ENCODE measurements around the gene SPATC1L.

The SPATC1L gene

GRCh38 chr21:46131838-46132651 is 52.2 kb downstream of the SPATC1L start:
- no peak for DNase-seq (ENCODE audit: low read depth in 2 of 2)

- DNase-seq (ENCODE audit: low read depth in 2 of 2) = no peak
Measured at GRCh38 chr21:46131588-46131837, 52.7 kb downstream of the SPATC1L start.

DNA sequence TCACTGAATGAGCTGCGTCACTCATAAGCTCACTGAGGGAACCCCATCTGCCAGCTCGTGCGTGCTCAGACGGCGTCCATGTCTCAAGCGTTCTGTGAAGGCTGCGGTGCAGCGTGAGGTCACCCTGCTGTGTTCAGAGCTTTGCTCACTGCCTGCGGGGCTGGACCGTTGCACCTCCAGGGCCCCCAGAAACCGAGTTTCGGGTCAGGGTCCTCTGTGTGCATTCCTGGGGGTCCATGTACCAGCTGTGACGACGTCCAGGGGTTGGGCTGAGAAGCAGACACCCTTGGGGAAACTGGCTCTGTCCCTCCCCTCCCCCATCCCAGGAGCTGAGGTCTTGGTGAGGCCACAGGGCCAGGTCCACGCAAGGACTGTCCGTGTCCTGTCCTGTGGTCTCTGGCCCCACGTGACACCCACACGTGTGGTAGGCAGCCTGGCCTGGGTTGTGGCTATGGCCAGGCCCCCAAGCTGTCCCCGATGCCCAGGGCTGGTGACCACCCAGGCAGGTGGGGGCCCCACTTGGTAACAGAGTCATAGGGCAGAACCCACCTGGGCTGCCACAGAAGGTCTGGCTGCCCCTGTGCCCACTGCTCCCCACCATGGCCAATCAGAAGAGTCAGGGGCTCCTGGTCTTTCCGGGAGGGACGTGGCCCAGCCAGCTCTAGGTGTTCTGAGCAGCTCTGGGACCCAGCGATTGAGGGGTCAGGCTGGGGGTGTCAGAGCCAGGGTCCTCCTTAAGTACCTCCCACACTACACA is 53.2 kb downstream of the SPATC1L start:
- no peak for DNase-seq (ENCODE audit: low read depth in 2 of 2)

- DNase-seq (ENCODE audit: low read depth in 2 of 2) = no peak
Measured at GRCh38 chr21:46129846-46130651, 54.2 kb downstream of the SPATC1L start.

DNA sequence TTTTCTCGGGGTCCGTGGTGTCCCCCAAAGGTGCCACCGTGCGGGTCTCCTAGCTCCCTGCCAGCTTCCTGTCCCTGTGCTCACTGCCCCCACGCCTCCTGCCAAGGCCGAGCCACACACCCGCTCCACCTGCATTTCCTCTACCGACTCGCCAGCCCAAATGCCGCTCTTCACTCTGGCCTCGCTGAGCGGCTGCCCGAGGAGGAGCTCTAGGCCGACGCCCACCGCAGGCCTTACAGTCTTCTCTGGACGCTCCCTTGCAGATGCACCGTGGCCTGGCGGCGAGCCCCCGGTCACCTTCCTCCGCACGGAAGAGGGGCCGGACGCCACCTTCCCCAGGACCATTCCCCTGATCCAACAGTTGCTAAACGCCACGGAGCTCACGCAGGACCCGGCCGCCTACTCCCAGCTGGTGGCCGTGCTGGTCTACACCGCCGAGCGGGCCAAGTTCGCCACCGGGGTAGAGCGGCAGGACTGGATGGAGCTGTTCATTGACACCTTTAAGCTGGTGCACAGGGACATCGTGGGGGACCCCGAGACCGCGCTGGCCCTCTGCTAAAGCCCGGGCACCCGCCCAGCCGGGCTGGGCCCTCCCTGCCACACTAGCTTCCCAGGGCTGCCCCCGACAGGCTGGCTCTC is 55.2 kb downstream of the SPATC1L start:
- no peak for DNase-seq (ENCODE audit: low read depth in 2 of 2)

DNA sequence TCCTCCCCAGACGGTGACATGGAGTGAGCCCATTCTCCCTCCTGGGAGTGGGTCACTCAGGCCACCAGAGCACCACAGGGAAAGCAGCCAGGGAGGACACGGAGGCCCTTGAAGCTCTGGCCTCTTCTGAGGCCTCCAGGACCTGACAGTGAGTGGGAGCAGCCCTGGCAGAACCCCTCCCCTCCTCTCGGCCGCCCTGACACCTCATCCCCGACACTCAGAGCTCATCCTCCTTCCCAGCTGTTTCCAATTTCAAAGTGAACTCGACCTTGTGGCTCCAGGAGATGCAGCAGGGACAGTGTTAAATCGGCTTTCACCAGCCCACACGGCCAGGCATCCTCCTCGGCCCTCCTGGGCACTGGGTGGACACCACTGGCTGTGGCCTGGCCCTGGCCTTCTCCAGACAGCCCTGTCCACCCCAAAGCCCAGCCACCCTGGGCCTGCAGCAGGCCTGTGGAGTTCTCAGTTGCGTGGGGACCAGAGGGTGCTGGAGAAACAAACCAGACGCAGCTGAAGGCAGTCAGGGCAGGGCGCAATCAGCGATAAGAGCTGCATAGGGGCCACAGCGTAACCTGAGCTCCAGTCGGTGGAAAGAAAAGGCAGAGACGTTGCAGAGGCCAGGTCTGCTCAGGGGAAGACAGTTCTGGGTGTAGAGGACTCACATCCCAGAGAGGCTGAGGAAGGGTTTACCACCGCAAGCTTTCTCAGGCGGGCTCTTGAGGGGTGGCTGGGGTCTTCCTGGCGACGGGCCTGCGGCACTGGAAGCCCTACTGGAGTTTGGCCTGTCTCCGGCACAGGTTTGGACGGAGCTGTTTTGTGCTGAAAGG is 55.9 kb downstream of the SPATC1L start:
- no peak for DNase-seq (ENCODE audit: low read depth in 2 of 2)

- no peak for DNase-seq (ENCODE audit: low read depth in 2 of 2)
Measured at GRCh38 chr21:46127239-46128105, 56.8 kb downstream of the SPATC1L start.

- DNase-seq (ENCODE audit: low read depth in 2 of 2) = no peak
Measured at GRCh38 chr21:46126309-46127238, 57.7 kb downstream of the SPATC1L start.

GRCh38 chr21:46125846-46126301 is 58.4 kb downstream of the SPATC1L start:
- DNase-seq (ENCODE audit: low read depth in 2 of 2) = no peak

DNA sequence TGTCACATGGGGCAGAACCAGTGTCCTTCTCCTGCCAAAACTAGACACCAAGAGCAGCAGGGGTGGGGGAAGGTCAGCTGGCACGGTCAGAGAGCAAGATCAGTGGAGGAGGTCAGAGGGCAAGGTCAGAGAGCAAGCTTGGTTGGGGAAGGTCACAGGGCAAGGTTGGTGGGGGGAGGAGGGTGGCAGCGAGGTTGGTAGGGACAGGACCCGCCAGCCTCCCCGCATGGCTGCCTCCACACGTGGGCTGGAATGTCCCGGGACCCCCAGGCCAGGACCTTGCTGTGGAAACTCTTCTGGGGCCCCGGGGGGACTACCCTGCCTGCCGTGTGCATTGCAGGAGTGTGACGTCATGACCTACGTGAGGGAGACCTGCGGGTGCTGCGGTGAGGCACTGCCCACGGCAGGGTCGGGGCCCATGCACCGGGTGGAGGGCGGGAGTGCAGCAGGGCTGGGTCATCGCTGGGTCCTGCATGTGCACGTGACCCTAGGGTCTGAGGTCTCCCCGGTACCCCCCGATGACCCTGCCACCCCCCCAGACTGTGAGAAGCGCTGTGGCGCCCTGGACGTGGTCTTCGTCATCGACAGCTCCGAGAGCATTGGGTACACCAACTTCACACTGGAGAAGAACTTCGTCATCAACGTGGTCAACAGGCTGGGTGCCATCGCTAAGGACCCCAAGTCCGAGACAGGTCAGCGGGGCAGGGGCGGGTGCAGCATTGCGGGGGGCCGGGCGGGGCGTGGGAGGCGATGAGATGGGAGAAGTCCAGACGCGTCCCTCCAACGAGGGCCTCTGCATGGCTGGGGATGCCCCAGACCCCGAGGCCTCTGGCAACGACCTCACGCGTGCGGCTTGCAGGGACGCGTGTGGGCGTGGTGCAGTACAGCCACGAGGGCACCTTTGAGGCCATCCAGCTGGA is 59.1 kb downstream of the SPATC1L start:
- no peak for DNase-seq (ENCODE audit: low read depth in 2 of 2)

DNA sequence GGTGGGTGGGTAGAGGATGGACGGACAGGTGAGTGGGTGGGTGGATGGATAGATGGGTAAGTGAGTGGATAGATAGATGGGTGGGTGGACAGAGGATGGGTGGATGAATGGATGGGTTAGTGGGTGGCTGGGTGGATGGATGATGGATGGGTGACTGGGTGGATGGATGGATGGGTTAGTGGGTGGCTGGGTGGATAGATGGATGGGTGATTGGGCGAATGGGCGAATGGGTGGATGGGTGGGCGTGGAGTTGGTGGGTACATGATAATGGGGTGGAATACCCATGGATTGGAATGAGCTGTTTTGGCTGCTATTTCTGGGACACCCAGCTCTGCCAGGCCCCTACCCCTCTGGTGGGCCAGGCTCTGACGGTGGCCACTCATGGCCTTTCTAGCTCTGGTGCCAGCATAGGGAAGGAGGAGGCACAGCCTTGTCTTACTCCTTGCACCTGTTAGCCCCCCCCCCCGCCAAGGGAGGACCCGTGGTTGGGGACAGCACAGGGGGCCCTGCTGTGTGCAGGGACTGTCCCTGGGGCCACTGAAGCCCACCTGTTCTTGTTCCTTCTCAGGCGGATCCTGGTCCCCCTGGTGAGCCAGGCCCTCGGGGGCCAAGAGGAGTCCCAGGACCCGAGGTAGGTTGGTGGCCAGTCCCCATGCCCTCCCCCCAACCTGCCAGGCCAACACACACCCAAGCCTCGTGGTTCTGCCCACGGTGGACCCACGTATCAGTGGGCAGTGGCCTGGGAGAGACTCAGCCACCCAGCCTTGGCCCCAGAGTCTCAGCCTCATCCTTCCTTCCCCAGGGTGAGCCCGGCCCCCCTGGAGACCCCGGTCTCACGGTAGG is 60.0 kb downstream of the SPATC1L start:
- no peak for DNase-seq (ENCODE audit: low read depth in 2 of 2)

DNA sequence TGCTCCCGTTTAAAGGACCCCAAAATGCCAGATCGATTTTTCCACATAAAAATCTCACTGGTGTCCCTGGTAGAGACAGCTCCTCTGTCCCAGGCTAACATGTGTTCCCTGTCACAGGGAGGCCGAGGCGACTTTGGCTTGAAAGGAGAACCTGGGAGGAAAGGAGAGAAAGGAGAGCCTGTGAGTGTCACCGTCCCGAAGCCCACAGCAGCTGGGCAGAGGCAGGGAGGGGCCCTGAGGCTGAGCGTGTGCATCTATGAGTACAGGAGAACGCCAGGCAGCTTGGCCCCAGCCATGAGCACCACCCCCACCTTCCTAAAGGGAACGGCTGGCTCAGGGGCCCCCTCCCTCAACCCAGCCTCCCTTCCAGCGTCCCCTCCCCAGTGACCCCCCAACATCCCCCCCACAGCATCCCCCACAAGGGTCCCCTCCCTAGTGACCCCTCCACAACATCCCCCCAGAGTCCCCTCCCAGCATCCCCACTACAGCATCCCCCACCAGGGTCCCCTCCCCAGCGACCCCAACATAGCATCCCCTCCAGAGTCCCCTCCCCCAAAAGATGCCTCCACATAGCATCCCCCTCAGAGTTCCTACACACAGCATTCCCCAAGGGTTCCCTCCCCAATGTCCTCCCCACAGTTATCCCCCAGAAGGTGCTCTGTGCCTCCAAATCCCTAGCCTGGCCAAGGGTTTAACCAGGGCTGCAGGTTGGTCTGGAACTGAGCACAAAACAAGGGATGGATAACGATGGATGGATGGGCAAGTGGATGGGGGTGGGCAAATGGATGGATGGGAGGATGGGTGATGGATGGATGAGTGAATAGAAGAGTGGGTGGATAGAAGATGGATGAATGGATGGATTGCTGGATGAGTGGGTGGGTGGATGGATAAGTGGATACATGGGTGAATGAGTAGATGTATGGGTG is 61.2 kb downstream of the SPATC1L start:
- no peak for DNase-seq (ENCODE audit: low read depth in 2 of 2)

- DNase-seq (ENCODE audit: low read depth in 2 of 2) = no peak
Measured at GRCh38 chr21:46122237-46122671, 62.0 kb downstream of the SPATC1L start.

DNA sequence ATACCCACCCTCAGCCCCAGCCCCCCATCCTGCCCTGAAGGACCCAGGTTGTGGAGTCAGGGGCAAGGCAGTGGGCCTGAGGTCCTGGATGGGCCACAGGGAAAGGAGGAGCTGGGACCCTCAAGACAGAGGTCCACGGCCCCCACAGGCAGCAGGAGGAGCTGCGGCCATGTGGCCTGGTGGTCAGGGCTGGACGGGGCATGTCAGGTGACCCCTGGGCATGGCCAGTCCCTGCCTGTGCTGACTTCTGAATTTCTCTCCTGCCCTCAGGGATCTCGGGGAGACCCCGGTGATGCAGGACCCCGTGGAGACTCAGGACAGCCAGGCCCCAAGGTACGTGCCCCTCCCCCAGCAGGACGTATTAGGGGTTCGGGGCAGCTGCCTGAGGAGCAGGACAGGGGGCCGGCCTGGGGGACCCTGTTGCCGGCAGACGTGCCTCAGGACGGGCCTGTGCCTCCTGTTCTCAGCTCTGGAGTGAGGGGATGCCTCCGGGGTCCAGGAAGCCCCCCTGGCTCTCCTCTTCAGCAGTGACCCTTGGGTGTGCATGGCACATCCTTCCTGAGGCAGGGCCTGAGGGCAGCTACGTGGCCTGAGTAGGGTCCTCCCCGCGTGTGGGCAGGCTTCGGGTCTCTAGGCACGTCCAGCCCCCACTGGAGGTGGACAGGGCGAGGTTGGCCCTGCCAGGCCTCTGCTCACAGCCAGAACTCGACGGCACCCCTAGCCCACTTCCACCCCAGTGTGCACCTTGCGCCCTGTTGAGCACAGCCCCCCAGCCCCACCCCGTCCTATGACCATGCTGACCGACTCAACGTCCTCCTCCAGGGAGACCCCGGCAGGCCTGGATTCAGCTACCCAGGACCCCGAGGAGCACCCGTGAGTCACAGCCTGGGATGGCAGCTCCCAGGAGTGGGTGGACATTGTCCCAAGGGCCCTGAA is 62.7 kb downstream of the SPATC1L start:
- no peak for DNase-seq (ENCODE audit: low read depth in 2 of 2)

Data from stimulated activated CD8-positive, alpha-beta memory T cell treated with anti-CD3 and anti-CD28 coated beads, Interleukin-2, amount 100 ng/mL, for 1 hour (primary cell).